Activated CD8-positive, alpha-beta memory T cell treated with anti-CD3 and anti-CD28 coated beads, Interleukin-2, amount 50 U/mL, for 4 hours (primary cell): Measurements from ENCODE around the gene KLF15.
"Not testable (repeated sequence)": the region's sequence is repeated elsewhere in the genome, so short reads cannot be mapped to it uniquely, and the experiment has no call there.

Experiments used
- DNase-seq: peaks from one replicate; pipeline ENCODE4 v3.0.0-alpha.2; 2020

Gene KLF15

GRCh38 chr3:126345641-126346460 is 11.4 kb downstream of the KLF15 start:
- no peak for DNase-seq

GRCh38 chr3:126345231-126345630 is 12.0 kb downstream of the KLF15 start:
- no peak for DNase-seq

- DNase-seq, result no peak
Observed at GRCh38 chr3:126344380-126345041, 12.7 kb downstream of the KLF15 start.

GRCh38 chr3:126343649-126344035 is 13.6 kb downstream of the KLF15 start:
- no peak for DNase-seq

DNA sequence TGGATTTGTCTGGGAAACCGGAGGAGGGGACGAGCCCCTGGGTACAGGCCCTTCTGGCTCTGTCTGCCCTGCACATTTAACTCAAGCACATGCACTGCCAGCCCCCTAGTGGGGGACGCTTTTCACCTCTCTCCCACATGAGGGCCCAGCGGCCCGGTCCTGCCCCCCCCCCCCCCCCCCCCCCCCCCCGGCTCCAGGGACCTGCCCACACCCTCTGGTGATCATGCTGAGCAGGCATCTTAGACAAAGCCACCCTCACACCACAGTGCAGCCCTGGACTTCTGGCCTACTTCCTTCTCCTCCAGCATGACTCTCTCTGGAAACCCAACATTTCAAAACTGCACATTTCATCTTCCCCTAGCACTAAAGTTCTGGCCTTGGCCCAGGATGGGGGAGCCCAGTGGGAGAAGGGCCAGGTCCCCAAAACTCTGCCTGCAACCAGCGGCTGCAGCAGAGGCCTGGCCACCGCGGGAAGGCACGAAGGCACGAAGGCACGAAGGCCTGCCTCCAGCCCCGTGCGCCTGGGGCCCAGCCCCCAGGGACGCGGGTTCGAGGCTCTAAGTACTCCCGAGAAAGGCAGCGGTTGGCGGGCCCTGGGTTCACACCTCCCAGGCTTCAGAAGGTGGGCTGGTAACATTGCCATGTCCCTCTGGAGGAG is 14.1 kb downstream of the KLF15 start:
- no peak for DNase-seq

- DNase-seq, result no peak
Observed at GRCh38 chr3:126342211-126342610, 15.0 kb downstream of the KLF15 start.

DNA sequence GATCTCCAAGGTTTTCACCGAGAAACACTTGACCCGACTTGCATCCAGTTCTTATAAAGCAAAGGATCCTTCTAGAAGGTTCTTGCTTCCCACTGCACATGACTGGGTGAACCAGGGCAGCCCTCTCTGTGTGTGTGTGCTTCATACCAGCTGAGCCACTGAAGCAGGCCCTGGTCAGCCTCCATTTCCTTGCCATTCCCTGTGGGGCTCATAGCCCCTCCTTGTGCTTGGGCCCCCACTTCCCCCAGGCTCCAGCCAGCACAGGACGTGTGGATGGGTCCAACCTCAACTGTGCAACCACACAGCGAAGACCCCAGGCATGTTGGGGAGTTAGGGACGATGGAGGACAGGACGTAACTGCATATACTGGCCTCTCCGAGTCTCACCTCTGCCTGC is 15.5 kb downstream of the KLF15 start:
- no peak for DNase-seq

DNA sequence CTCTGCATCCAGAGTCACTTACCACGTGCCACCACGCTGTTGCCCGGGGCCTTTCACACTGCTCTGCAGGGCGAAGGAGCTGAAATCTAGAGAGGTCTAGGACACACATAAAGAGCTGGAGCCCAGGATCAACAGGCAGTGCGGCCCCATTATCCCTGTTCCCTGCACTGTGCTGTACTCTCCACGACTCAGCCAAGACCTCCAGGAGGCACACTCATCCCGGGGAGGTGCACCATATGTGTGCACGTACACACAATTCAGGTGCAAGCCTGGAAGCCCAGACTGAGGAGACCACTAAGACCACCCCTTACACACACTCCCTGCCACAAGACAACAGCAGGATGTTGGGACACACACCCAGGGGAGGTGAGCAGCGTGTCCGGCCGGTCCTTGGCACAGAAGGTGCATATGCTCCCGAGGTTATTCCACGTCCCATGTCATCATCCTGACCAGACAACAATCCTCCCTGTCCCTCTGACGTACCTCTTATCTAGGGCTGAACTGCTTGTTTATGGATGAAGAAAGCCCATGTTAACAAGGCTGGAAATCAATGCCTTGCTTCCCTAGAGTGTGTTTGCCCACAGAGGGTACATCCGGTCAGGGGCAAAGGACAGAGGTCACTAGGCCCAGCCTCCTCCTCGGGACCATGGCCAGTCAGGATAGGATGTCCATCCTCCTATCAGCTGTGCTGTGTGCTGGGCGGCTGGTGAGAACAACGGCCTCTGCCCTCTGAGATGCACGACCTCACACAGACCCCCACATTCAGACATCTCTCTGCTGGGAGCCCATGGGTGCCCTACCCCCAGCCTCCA is 16.1 kb downstream of the KLF15 start:
- DNase-seq, result no peak

- no peak for DNase-seq
Observed at GRCh38 chr3:126340596-126340942, 16.6 kb downstream of the KLF15 start.

GRCh38 chr3:126340081-126340511 is 17.1 kb downstream of the KLF15 start:
- no peak for DNase-seq

DNA sequence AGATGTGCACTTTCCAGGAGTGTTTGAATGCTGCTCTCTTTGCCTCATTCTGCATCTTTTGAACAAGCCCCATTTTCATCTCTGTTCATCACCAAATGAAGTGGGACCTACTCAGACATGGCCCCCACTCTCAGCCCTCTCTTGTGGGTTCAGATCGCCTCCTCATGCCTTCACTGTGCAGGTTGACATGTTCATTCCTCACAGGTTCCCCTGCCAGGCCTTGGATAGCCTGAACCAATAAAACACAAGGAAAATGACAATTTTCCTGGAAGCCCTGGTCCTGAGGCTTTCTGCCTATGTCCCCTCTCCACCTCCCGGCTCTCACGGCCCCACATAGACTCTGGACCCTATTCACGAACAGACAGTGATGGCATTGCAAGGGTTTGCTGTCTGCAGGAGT is 17.7 kb downstream of the KLF15 start:
- no peak for DNase-seq

DNA sequence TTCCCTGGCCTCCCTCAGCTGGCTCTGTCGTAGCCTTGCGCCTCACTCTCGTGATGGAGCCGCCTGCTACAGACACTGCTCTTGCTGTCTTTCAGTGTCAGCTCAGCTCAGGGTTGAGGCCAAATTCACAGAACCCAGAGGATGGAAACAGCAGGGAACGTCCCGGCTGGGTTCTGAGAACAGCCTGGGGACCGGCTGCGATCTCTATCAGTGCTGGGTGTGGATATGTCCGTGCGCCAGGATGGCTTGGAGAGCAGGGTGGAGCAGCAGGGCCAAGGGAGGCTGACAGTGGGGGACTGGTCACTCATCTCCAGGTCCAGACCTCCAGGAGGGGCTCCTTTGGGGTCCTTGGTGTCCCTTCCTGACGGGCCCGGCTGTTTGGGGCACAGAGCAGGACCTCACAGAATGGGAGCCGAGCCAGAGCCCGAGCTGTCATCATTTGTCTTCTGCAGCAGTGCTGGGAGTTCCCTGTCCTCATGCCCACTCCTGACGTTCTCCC is 18.4 kb downstream of the KLF15 start:
- no peak for DNase-seq

GRCh38 chr3:126337980-126338651 is 19.1 kb downstream of the KLF15 start:
- no peak for DNase-seq

DNA sequence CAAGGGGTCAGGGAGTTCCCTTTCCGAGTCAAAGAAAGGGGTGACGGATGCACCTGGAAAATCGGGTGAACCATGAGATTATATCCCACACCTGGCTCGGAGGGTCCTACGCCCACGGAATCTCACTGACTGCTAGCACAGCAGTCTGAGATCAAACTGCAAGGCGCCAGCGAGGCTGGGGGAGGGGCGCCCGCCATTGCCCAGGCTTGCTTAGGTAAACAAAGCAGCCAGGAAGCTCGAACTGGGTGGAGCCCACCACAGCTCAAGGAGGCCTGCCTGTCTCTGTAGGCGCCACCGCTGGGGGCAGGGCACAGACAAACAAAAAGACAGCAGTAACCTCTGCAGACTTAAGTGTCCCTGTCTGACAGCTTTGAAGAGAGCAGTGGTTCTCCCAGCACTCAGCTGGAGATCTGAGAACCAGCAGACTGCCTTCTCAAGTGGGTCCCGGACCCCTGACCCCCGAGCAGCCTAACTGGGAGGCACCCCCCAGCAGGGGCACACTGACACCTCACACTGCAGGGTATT is 25.3 kb downstream of the KLF15 start:
- not testable (repeated sequence) for DNase-seq

DNA sequence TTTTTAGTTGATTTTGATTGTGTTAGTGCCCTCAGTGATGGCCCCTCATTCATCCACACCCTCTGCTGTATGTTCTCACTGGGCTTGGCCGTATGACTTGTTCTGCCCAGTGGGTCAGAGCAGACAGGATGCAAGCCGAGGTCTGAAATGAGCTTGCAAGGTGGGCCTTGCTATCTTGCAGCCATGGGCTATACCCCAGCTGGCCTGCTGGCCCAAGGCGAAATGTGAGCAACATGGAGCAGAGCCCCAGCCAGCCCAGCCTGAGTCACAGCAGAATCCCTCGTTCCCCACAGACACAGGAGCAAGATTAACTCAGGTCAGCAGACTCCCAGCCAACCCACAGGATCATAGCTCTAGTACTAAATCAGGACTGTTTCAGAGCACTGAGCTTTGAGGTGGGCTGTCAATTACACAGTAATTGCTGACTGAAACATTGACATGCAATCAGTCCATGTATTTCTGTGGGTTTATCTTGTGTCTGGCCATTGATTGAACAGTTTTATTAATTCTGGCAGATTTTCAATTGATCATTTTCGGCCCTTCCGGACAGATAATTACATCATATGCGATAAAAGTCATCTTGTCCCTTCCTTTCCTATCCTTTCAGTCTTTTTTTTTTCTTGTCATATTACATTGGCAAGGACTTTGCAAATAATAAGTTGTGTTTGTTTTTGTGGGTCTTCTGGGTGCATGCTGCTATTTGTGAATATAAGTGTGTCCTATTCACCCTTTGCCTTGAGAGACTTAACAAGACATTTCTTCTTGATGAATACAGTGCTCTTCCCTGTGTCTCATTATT is 27.1 kb downstream of the KLF15 start:
- no peak for DNase-seq

GRCh38 chr3:126326629-126327028 is 30.6 kb downstream of the KLF15 start:
- no peak for DNase-seq

DNA sequence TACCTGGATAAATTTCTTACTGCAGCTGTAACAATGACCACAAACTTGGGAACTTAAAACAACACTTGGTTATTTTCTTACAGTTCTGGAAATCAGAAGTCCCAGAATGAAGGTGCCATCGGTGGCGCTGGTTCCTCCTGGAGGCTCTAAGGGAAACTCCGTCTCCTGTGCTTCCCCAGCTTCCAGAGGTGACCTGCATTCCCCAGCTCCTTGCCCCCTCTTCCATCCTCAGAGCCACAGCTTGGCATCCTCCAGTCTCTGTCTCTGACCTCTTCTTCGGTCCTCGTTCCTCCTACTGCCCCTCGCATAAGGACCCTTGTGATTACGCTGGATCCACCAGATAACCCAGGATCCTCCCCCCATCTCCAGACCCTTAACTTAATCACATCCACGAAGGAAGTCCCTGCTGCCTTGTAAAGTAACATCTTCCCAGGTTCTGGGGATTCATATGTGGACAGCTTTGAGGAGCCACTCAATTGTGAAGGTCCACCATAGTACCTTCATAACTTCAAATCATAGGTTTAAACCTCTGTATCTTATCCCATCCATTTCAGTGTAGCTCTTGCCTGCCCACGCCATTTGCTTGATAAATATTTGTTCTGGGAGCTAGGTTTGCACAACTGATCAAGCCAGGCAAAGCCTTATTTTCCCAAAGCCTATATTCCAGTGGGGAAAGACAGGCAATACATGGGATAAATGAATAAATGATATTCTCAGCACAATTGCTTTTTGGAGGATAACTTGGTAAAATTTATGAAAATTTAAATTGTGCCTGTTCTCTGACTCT is 34.8 kb downstream of the KLF15 start:
- no peak for DNase-seq

DNA sequence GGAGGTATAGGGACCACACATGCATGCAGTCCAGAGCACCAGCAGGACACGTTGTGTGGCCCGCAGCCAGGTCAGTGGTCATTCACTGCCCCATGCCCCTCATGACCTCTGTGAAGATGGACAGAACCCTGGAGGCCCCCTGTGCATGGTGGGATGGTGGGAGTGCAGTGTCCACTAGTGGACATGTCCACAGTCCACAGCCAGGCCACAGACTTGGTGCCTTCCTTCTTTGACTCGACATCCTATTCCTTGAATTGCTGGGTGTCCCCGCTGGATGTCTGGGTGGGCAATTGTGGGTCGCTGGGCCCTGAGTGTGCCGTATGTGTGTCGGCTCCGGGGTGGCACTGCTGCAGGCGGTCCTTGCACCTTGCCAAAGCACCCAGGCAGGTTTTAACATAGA is 35.7 kb downstream of the KLF15 start:
- DNase-seq, result no peak

DNA sequence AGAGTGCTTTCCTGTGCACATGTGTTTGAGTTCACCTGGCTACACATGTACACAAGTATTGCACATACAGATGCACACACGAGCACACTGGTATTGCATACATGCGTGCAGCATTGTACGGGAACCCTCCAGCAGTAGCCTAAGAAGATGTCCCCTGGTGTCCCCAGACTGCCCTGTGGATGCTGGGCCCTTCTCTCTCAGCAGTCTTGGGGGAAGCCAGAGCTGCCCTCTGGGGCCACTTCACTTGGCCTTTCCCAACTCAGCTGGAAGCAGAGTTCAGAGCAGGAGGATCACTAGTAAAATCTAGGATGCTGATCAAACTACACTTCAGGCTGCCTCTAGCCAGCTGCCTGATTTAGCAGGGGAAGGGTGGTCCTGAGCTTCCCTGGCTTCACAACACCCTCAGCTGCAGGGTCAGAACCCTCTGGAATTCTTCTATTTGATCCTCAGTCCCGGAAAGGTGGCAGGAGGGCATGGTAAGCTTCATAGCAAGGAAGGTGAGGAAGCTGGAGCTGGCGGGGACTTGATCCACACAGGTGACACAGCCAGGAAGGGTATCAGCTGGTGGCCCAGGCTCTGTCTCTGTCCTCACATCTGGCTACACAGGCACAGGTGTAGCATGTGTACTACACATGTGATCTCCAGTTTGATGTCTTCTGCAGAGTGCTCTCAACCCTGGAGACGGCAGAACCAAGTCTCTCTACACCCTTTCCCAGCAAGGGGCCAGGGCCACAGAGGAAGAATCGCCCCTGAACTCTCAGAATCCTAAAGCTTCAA is 36.5 kb downstream of the KLF15 start:
- no peak for DNase-seq
